Middle frontal gyrus (tissue), 1 donor: ENCODE measurements around the gene DRAXIN.
A peak's percentile ranks its signal among the peaks of the same experiment; 100 is the strongest.

Source experiments
- DNase-seq: peaks from one replicate; pipeline ENCODE4 v3.0.0-alpha.2; 2015; ENCODE audit warnings: low spot score; ENCODE audit errors: extremely low spot score

DRAXIN gene

DNA sequence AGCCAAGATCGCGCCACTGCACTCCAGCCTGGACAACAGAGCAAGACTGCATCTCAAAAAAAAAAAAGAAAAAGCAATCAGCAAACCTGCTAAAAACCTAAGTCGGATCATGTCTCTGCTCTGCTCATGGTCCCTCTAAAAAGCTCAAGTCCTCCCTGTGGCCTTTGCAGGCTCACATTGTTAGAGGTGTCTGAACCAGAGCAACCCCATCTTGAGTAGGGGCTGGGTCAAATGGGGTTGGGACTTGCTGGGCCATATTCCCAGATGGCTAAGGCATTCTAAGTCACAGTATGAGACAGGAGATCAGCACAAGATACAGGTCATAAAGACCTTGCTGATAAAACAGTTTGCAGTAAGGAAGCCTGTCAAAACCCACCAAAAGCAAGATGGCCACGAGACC is 3.0 kb upstream of the DRAXIN start:
- no peak for DNase-seq

DNA sequence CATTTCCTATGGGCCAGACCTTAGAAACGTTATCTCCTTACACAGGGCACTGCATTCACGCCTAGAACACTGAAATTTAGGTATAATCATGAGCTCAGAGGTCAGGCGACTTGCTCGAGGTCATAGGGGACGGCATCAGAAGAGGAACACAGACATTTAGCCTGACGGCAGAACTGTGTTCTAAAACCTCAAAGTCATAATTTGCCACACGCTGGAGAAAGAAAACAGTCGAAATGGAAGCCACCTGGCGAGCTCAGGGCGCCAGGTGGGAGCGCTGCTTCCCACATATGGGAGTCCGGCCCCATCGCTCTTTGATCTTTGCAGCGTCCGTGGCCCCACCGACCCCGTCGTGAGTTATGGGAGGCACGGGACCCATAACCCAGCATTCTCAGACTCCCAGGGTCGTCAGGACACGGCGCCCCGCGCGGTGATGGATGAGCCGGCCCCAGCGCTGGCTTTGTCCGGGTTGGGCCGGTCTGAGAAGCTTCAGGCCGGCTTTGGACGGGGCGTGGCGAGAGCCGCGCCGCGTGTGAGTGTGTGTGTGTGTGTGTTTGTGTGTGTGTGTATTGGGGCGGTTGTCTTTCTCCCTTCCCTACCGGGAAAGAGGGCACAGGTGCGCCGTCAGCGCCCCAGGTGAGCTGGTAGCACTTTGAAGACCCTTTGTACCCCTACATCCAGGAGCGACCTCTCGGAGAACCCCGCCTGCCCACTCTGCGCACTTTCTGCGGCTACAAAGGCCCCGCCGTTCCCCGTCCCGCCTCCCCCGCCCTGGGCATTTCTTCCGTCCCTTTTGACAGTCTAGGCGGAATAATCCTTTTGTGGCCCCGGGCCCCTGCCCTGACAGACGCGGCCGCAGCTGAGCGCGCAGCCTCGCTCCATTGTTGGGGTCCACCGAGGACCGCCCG is 861 bp upstream of the DRAXIN start:
- no peak for DNase-seq

DNA sequence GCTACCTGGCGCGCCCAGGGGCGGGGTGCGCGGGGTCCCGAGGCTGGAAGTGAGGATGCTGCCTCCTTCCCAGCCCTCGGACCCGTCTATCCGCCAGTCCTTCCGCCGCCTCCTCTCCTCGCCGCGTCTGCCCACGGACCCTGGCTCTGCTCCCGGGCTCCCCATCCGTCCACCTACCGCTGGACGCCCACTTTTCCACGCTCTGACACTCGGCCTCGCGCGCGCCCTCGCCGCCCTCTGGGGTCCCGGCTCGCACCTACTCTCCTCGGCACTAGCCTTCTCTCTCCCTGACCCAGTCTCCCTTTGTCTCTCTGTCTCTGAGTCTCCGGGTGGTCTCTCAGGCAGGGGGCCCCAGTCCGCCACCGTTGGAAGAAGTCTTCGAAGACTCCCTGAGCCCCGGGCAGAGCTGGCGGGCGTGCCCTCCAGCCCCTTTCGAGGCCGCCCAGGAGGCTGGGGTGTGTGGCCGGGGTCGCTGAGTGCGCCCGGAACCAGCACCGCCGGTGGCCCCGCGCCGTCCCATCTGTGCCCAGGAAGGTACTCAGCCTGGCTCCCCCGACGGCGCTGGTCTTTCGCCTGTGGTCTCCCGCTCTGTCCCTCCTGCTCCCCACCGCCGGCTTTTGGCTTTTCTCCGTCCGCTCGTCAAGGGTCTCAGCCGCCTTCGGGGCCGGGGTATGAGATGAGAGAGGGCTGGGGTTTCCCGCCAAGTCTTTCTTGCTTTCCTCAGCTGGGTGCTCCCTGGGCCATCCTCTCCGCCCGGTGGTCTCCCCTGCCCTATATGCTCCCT is 610 bp downstream of the DRAXIN start:
- no peak for DNase-seq

DNA sequence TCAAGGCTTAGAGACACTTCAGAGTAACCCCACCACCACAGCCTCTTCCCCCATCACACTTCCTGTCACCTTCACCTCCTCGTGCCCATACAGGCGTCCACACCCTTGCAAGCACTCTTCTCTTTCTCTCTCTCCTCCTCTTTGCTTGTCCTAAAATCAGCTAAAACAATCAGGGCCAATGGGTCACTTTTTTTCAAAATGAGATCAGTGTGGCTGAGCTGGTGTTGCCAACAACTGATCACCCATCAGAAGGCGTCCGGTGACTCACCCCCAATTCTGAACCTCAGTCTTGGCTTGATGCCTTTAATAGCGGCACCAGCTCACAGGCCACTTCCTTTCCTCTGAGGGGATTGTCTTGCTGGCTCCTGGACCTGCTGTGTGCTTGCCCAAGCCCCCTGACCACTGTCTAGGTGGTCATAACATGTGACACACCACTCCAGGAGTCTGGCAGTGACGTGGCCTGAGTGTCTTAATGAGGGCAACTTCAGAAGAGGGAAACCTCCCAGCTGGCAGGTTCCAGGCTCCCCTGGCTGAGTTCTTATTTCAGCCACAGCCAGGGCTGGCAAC is 1.6 kb downstream of the DRAXIN start:
- no peak for DNase-seq

DNA sequence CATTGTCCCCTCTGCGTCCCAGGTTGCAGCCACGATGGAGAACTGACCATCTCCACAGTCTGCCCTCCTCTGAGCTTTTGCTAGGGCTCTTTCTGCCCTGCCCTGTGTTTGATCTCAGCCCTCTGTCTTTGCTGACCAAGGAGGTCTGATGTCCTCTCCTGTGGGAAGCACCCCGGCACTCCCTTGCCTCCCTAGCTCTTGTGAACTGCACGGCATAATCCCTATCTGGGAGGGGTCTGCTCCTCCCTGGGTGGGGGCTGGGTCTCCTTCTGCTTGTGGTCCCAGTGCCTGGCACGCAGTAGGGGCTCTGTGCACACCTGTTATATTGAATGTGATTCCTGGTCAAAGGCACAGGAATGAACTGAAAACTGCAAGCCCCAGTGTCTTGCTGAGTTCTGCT is 2.4 kb downstream of the DRAXIN start:
- DNase-seq = no peak

DNA sequence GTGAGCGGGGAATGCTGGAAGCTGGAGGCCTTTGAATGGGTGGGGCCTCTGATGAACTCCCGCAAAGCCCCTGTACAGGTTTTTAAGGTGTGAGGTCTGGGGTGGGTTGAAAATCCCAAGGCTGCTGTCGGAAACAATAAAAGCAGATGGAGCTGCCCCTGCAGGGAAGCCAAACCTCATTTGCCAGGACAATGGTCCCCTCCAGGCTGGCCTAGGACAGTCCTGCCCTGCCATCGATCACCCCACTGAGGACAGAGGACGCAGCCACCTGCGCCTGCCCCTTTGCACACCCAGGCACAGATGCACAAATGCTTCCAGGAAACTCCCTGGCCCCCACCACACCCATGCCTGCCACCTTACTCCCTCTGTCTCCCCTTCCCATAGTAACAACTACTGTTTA is 4.4 kb downstream of the DRAXIN start:
- no peak for DNase-seq

DNA sequence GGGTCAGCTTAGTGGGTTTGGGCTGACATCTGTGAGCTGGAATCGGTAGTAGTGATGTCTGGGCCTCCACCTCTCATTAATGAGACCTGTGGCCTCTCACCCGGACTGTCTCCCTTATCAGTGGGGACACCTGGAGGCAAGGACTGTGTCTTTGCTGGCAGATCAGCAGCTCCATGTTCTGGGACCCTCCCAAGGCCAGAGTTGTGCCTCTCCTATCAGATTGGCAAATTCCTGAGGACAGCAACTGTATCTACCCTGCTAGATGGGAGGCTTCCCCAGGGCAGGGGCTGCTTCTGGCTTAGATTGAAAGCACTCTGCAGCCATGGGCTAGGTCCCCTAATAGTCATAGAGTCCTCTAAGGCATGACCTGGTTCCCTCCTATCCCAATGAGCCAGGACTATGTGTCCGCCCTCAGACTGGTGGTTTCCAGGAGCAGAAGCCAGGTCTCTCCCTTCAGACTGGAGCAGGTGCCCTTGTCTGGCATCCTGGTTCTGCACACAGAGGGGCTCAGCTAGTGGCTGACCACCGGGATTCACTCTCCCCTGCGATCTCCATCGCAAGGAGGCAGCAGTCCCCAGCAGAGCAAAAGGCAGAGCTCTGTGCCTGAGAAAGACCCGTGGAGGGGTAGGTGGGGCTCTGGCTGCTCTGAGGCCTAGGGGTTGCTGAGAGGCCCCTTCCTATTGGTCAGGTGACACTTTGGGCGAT is 5.8 kb downstream of the DRAXIN start:
- DNase-seq = no peak

DNA sequence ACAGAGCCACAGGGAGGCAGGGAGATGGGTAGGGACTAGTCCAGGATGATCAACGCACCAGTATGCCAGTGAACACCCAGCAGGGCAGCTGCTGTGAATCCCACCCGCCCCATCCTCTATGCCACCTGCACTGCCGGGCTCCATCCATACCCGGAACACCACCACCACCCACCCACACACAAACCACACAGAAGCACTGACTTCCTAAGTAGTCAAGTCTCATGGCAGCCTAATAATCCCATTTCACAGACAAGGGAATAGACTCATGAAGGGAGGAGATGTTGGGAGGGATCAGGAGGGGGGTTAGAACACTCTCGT is 6.3 kb downstream of the DRAXIN start:
- no peak for DNase-seq

DNA sequence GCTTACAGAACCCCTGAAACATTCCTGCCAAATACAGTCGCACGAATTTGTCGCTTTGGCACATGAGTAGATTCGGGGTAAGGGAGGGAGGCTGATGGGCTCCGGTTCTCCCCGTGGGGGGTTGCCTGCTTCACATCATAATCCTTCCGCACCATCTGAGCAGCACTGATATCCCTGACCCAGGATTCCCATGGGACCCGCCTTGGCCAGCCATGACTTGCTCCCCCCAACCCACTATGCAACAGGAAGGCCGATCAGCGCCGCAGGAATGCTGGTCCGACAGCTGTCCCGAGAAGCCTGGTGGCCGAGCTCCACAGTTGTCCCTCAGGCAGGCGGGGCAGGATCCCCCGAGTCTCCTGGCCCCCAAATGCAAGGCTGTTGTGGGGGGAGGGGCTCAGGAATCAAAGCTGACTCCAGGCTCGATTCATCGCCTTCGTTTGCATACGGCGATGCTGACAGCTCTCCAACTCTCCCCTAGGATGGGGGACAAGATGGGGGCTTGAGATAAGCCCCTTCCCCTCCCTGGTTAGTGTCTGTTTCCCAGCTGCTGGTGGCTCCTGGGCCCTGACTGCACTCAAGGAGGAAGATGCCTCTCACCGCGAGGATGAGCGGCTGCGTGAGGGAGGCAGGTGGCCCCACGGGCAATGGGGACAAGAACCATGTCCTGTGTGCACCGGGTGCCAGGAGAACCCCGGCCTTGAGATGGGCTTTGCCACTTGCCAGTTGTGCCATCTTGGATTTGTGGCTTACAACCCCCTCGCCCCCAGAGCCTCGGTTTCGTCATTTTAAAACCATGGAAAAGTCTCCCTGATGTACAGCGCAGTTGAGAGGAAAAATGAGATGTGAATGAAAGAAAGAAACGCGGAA is 9.3 kb downstream of the DRAXIN start:
- DNase-seq = no peak

DNA sequence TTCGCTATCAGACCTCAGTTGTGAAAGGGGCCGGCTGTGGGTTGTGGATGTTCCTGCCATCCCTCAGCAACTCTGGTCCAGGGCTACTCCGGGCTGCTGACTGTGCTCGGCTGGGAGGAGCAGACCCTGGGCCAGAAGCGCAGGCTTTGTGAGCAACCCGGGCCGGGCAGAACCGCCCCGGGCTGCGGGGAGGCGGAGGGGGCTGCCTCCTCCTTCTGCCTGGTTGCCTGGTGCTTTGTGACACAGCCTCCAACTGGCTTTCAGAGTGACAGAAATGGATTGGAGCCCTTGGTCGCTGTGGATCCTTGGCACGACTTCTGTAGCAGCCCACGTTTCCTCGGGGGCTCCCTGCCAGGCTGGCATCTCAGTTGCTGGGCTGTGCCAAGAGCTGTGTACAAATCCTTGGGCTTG is 10.0 kb downstream of the DRAXIN start:
- peak; percentile 57 for DNase-seq

DNA sequence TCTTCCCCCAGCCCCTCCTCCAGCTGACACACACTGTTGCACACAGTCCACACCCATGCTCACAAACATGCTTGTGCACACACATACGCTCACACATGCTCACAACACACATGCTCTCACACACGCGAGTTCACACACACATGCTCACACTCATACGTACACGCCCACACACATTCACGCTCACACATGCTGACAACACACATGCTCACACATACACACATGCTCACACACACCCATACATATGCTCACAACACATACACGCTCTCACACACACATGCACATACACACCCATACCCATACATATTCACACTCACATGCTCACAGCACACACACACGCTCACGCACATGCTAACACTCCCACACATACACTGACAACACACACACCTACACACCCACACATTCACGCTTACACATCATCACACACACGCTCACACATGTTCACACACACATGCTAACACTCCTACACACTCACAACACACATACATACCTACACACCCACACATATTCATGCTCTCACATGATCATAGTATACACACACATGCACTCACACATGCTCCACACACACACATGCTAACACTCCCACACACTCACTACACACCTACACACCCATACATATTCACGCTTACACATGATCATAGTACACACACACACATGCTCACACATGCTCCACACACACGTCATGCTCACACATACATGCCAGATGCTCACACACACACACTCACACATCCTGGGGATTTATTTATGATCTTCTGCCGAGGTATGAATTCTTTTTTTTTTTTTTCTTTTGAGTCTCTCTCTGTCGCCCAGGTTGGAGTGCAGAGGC is 10.7 kb downstream of the DRAXIN start:
- DNase-seq = no peak

DNA sequence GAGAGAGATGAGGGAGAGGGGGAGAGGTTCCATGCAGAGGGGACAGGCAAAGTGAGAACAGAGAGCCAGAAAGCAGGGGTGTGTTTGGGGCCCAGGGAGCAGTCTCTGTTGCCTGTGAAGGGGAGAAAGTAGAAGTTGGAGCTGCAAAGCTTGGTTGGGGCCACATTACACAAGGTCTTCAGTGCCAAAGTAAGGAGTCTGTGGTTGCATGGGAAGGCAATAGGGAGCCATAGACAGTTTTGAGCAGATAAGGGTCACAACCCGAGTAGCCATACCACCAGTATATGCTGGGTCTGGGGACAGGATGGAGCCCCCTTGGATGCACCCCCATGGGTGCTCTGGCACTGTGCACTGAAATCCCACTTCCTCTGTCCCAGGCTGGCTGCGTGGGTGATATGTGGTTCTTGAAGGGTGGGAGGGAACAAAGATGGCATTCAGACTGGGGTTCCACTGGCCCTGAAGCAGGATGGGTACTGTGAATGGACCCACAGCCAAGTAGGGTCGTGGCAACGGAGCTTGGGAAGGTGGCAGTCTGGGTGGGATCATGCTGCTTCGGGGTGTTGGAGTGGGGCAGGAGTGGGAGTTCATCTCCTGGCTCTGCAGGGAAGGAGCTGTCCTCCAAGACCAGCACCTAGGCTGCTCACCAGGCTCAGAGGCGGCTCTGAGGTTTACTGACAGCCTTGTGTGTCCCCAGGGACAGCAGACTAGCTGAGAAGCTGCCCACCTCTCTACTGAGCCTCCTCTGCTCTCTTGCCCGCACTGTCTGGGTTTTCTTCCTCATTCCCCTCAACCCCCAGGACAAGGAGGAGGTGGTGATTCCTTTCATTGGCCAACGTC is 12.1 kb downstream of the DRAXIN start:
- no peak for DNase-seq

DNA sequence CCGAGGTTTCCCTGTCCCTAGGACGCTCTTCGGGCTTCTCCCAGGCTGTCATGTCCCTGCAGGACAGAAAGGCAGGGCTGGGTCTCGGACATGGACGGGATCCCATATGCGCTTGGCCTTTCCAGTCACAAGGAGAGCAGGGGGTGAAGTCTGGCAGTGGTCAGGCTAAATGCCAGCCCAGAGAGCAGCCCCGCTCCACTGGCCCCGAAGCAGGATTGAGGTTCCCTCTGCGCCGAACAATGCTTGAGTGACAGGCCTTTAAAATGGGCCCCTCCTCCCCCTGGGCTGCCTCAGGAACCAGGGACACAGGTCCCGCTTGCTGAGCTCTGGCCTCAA is 12.7 kb downstream of the DRAXIN start:
- DNase-seq = no peak

DNA sequence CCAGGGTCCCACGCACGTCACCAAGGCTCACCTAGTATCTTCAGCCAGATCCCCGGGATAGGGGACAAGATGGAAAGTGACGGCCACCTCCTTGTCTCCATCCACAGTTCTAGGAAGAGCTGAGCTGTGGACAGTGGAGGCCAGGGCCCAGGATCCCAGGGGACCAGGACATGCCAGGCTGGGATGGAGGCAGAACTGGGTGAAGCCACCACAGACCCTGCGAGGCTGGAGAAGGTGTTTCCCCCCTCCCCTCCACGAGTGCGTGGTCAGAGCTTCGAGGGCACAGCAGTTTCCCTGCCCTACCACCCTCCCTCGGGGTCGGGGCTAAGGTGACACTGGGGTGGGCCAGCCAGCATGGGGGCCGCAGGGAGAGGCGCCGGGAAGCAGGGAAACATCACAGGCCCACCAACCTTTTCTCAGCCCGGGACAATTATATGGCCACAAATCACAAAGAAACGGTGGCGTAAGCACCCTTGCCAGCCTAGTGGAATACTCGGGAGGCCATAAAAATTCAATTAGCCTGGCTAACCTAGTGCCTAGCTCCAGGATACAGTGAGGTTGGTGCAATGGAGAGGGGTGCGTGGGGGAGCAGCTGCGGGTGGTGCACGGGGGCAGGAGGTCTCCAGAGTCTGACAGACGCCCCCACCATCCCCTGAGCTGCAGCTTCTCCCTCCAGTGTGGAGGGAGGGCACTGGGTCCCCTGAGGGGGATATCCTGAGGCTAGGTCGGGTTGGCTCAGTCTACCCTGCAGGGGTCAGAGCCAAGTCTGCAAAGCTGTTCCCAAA is 13.4 kb downstream of the DRAXIN start:
- no peak for DNase-seq

DNA sequence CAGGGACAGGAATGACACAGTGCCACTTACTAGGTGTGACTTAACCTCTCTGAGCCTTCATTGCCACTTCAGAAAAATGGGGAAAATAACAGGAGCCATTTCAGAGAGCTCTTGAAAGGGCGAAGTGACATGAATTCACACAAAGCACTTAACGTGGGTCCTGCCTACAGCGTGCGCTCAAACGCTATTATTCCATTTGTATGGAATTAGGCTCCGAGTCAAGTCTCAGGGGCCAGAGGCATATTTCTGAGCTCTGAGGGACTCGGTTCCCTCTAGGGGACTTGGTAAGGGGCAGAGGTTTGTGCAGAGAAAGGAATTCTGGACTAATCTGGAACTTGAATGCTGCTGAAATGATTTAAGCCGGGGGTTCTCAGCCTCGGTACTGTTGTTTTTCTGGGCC is 14.1 kb downstream of the DRAXIN start:
- no peak for DNase-seq

DNA sequence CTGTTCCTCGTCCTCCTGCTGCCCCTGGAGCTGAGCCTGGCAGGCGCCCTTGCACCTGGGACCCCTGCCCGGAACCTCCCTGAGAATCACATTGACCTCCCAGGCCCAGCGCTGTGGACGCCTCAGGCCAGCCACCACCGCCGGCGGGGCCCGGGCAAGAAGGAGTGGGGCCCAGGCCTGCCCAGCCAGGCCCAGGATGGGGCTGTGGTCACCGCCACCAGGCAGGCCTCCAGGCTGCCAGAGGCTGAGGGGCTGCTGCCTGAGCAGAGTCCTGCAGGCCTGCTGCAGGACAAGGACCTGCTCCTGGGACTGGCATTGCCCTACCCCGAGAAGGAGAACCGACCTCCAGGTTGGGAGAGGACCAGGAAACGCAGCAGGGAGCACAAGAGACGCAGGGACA is 14.8 kb downstream of the DRAXIN start:
- DNase-seq = no peak

DNA sequence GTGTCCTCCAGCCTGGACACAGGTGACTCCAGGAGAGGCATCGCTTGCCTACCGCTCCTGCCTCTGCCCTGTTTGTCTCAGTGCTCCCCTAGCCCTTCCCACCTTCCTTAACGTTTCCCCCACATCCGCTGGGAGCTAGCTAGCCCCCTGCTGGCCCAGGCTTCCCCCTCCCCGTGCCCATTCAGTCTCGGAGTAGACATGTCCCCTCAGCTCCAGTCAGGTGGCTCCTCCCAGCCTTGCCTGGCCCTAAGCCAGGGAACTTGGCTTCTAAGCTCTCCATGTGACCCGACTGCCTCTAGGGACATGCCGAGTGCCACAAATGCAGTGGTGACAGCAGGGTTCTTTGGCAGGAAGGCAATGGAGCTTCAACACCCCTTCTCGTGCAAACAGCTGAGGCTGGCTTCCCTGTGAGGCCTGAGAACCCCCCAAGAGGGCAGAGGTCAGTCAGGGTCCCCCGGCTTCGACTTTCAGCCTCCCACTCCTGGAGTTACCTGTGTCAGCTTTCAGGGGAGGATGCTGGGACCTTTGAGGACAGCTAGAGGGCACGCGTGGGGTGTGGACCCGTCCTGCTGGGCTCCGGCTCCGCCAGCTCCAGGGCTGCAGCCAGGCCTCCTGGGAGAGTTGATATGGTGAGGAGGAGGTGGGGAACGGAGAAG is 16.2 kb downstream of the DRAXIN start:
- DNase-seq = no peak
